ENCODE measurements around the gene FLNB. TPM values are rescaled to one million over a fixed set of nuclear protein-coding genes. Genes with fewer than 3 reads are reported as not detected.

The FLNB gene
- total and polyA plus RNA-seq, 2 of the 8 experiments (the other 6 are each of a cell fraction or from before 2014, with no cell fraction given), result 72.3 to 118 TPM

GRCh38 chr3:58078610-58079009 is 70.4 kb downstream of the FLNB start:
- H4K5ac ChIP-seq (ENCODE audit: insufficient read length, low read depth, low read length), result no peak overlapping the region
- H3K79me2 ChIP-seq (ENCODE audit: control insufficient read depth in 1 of 2, insufficient read depth in 2 of 2, low read length in 2 of 2), result peaks cover 0 to 23% of the 10 kb centered on the region in 2 experiments; a peak in 2 of 4 replicates
- no peak overlapping the region for H3K4me2 ChIP-seq (ENCODE audit: insufficient read depth in 1 of 2, low read depth in 2 of 2, low read length in 2 of 2)
- no peak overlapping the region for H2BK12ac ChIP-seq (ENCODE audit: low read depth, low read length)
- H3K14ac ChIP-seq (ENCODE audit: insufficient read length), result no peak overlapping the region
- 89% methylated on average over 4 of the region's 4 CpGs; no CpG with 5 or more reads in 1 of the 2 experiments for whole genome bisulfite sequencing, 2 experiments (ENCODE audit: extremely low coverage in 1 of 2, insufficient coverage in 1 of 2, insufficient read length in 1 of 2, insufficient replicate concordance in 2 of 2, low coverage in 1 of 2, low lambda C conversion rate in 2 of 2, missing lambda C conversion rate in 1 of 2)
- no peak overlapping the region for H2BK5ac ChIP-seq (ENCODE audit: low read depth, low read length)
- H3K56ac ChIP-seq (replicated peaks; ENCODE audit: insufficient read length, low read depth, low read length), result no peak overlapping the region
- H4K91ac ChIP-seq (replicated peaks; ENCODE audit: insufficient read length, low read length), result no peak overlapping the region
- no peak overlapping the region for H3K27ac ChIP-seq (ENCODE audit: low read depth, low read length)
- H3K4me3 ChIP-seq (ENCODE audit: extremely low read depth in 1 of 4, insufficient read depth in 2 of 4, low read depth in 3 of 4, low read length in 4 of 4), result no peak overlapping the region
- H3K4me1 ChIP-seq (replicated peaks in 1 of 4; ENCODE audit: control insufficient read depth in 3 of 4, insufficient read depth in 4 of 4, low read length in 3 of 4), result peaks cover 0 to 3% (median 0%) of the 10 kb centered on the region in 4 experiments; a peak in 1 of 7 replicates
- POLR2A ChIA-PET (ENCODE audit: partially characterized antibody), result no interaction called here
- H2BK15ac ChIP-seq (ENCODE audit: low read length), result no peak overlapping the region
- H3K9ac ChIP-seq (replicated peaks in 1 of 4; ENCODE audit: extremely low read depth in 1 of 4, low read depth in 3 of 4, low read length in 3 of 4), result no peak overlapping the region
- DNase-seq (ENCODE audit: low read depth in 1 of 2, low spot score in 2 of 2), result no peak
- no peak overlapping the region for H2AFZ ChIP-seq (ENCODE audit: low read length)
- H3K23me2 ChIP-seq (ENCODE audit: low read depth, low read length), result no peaks in the 10 kb centered on the region
- no peak overlapping the region for H3K18ac ChIP-seq (ENCODE audit: extremely low read depth, low read length)
- TF ChIP-seq SUZ12 (IDR thresholded peaks at IDR 0.05; ENCODE audit: low read length), result no peak
- no peak for TF ChIP-seq SP4 (IDR thresholded peaks at IDR 0.05; ENCODE audit: low read length)
- TF ChIP-seq MAFK (IDR thresholded peaks at IDR 0.05; ENCODE audit: low read depth, low read length), result no peak
- no peak for TF ChIP-seq ZNF274 (IDR thresholded peaks at IDR 0.05; ENCODE audit: borderline replicate concordance, extremely low read depth, low read length)
- no peak for TF ChIP-seq POLR2AphosphoS5 (IDR thresholded peaks at IDR 0.05; ENCODE audit: low read depth, low read length)
- no peak for TF ChIP-seq EP300 (IDR thresholded peaks at IDR 0.05; ENCODE audit: borderline replicate concordance in 1 of 2, low read depth in 2 of 2, low read length in 2 of 2)
- TF ChIP-seq RBBP5 (IDR thresholded peaks at IDR 0.05; ENCODE audit: borderline replicate concordance, low read depth, low read length), result no peak
- TF ChIP-seq POU5F1 (IDR thresholded peaks at IDR 0.05; ENCODE audit: low read depth, low read length), result no peak
- TF ChIP-seq KDM5A (IDR thresholded peaks at IDR 0.05; ENCODE audit: low read length), result no peak
- CTCF ChIA-PET (ENCODE audit: partially characterized antibody), result interaction anchor here (1.7 kb wide), 1 partner anchor 15 kb away, joined by 4 read pairs; no protein-coding TSS in a partner anchor
- no peak overlapping the region for H2AK5ac ChIP-seq (ENCODE audit: low read depth, low read length)
- no peak overlapping the region for H3K4ac ChIP-seq (replicated peaks; ENCODE audit: insufficient read length, low read depth, low read length)
- no peaks in the 10 kb centered on the region for H3K9me3 ChIP-seq (ENCODE audit: insufficient read depth in 2 of 2, low read depth in 1 of 2, low read length in 1 of 2)
- H3K36me3 ChIP-seq (ENCODE audit: control insufficient read depth in 2 of 4, insufficient read depth in 4 of 4, low read length in 3 of 4), result peaks cover 0 to 33% (median 16%) of the 10 kb centered on the region in 4 experiments; a peak in 6 of 8 replicates
- H3K79me1 ChIP-seq (ENCODE audit: low read depth, low read length), result peaks cover 11% of the 10 kb centered on the region
- H4K8ac ChIP-seq (ENCODE audit: extremely low read depth, insufficient read depth, low read length), result no peak overlapping the region
- no peak overlapping the region for H2BK20ac ChIP-seq (ENCODE audit: low read length)
- H2BK120ac ChIP-seq (replicated peaks; ENCODE audit: low read depth, low read length), result no peak overlapping the region
- peaks cover 4% of the 10 kb centered on the region in 2 experiments for H4K20me1 ChIP-seq (replicated peaks in 1 of 2; ENCODE audit: control insufficient read depth in 1 of 2, insufficient read depth in 2 of 2, low read length in 2 of 2)
- H3K27me3 ChIP-seq (replicated peaks in 1 of 4; ENCODE audit: control insufficient read depth in 3 of 4, extremely low read depth in 1 of 4, insufficient read depth in 3 of 4, low read length in 3 of 4), result no peaks in the 10 kb centered on the region
- FAIRE-seq, result no peak
- H3K23ac ChIP-seq (ENCODE audit: insufficient read length), result no peak overlapping the region
